HFFc6 (cell line): Measurements from ENCODE around the gene ACVR1. TPM values are rescaled to one million over a fixed set of nuclear protein-coding genes. Genes with fewer than 3 reads are reported as not detected.

Source experiments
- DNase-seq: peaks from one replicate; pipeline ENCODE4 v3.0.0-alpha.2; 2018
- H3K27ac Mint-ChIP-seq: 2 replicates; pipeline ENCODE4 v1.8.0; 2020; ENCODE audit warnings: mild to moderate bottlenecking, mixed read lengths
- H3K27me3 Mint-ChIP-seq: 2 replicates; pipeline ENCODE4 v1.8.0; 2021; ENCODE audit warnings: mild to moderate bottlenecking, moderate library complexity, mixed read lengths; ENCODE audit not compliant: insufficient read depth
- H3K36me3 Mint-ChIP-seq: 2 replicates; pipeline ENCODE4 v1.8.0; 2021; ENCODE audit warnings: low read depth, mixed read lengths
- H3K4me1 Mint-ChIP-seq: 2 replicates; pipeline ENCODE4 v1.8.0; 2020; ENCODE audit warnings: low read depth, mixed read lengths
- H3K4me3 Mint-ChIP-seq: 2 replicates; pipeline ENCODE4 v1.8.0; 2020; ENCODE audit warnings: mild to moderate bottlenecking, moderate library complexity, mixed read lengths
- H3K9me3 Mint-ChIP-seq: 2 replicates; pipeline ENCODE4 v1.8.0; 2020; ENCODE audit warnings: mild to moderate bottlenecking, mixed read lengths
- total RNA-seq, 6 experiments: library from RNA; stranded (reverse); fragmentation: NEBNext Ultra II Directional; extraction: Animal tissue kit (Norgen Biotek cat#: 25700); gene quantifications; 2 replicates in 1 of 6; 3 replicates in 5 of 6; pipeline ENCODE4 v1.2.3, GENCODE V29; 2021
- TF ChIP-seq, protein P1 (sequence below): fragments of 200-600 bp; sonication (generic); IDR thresholded peaks from 2 replicates; pipeline ENCODE4 v1.5.0; 2021; ENCODE audit warnings: antibody characterized with exemption, mild to moderate bottlenecking

ACVR1 gene
- total RNA-seq, 6 experiments from 2014 or later: 37.5 to 48.4 (median 43.1) TPM

DNA sequence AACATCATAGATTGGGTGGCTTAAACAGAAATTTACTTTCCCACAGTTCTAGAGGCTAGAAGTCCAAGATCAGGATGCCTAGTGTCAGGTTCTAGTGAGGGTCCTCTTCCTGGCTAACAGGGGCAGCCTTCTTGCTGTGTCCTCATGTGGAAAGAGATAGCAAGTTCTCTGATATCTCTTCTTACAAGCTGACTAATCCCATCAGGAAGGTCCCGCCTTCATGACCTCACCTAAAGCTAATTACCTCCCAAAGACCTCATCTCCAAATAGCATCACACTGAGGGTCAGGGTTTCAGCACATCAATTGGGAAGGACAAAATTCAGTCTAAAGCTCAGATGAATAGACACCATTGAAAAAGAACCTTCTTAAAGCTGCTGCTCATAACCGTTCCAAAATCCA, 22.9 kb downstream of the ACVR1 start:
- Mint-ChIP-seq H3K9me3 (no peaks in the 10 kb centered on the region), H3K36me3 (peaks cover 36% of the 10 kb centered on the region; the same call in 1 of the 2 replicates), H3K4me1 (peaks cover 54% of the 10 kb centered on the region), H3K27me3 (no peaks in the 10 kb centered on the region), H3K4me3 (no peak overlapping the region), H3K27ac (peak overlapping the region; percentile 46)
- DNase-seq: no peak
- TF ChIP-seq, protein P1, sequence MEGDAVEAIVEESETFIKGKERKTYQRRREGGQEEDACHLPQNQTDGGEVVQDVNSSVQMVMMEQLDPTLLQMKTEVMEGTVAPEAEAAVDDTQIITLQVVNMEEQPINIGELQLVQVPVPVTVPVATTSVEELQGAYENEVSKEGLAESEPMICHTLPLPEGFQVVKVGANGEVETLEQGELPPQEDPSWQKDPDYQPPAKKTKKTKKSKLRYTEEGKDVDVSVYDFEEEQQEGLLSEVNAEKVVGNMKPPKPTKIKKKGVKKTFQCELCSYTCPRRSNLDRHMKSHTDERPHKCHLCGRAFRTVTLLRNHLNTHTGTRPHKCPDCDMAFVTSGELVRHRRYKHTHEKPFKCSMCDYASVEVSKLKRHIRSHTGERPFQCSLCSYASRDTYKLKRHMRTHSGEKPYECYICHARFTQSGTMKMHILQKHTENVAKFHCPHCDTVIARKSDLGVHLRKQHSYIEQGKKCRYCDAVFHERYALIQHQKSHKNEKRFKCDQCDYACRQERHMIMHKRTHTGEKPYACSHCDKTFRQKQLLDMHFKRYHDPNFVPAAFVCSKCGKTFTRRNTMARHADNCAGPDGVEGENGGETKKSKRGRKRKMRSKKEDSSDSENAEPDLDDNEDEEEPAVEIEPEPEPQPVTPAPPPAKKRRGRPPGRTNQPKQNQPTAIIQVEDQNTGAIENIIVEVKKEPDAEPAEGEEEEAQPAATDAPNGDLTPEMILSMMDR: no peak

DNA sequence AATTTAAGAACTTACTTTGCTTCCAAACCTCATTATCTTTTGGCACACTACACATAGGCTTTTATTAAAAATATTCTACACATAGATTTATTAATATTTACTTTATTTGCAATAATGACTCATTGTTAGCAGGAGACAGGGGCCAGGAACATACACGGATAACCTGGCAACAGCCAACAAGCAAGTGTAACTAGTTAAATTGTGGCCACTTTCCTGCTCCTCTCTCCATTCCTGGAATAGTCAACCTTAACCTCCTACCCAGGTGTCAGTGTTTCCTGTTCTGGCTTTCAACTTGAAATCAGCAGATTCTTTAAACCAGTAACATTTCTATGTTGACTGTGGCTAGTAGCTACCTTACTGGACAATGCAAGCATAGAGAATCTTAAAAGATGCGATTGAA, 26.5 kb downstream of the ACVR1 start:
- no peak for DNase-seq
- H3K4me1 Mint-ChIP-seq: peaks cover 20% of the 10 kb centered on the region
- no peak overlapping the region for H3K27ac Mint-ChIP-seq
- H3K27me3 Mint-ChIP-seq: no peaks in the 10 kb centered on the region
- peaks cover 32% of the 10 kb centered on the region for H3K36me3 Mint-ChIP-seq
- H3K4me3 Mint-ChIP-seq: no peak overlapping the region
- no peaks in the 10 kb centered on the region for H3K9me3 Mint-ChIP-seq
- TF ChIP-seq, protein P1: no peak

DNA sequence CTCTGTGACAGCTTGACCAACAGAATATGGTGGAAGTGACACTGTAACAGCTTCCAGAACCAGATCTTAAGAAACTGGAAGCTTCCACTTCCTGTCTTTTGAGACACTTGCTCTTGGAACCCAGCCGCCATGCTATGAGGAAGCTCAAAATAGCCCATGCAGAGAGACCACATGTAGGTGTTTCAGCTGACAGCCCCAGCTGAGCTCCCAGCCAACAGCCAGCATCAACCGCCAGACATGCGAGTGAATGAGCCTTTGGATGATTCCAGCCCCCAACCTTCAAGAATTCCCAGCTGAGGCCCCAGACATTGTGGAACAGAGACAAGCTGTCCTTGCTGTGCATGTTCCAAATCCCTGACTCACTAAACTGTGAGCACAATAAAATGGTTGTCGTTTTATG, 27.9 kb downstream of the ACVR1 start:
- Mint-ChIP-seq H3K27me3 (no peaks in the 10 kb centered on the region), H3K4me1 (peaks cover 12% of the 10 kb centered on the region), H3K4me3 (no peak overlapping the region), H3K36me3 (peaks cover 30% of the 10 kb centered on the region), H3K27ac (no peak overlapping the region), H3K9me3 (no peaks in the 10 kb centered on the region)
- TF ChIP-seq, protein P1: no peak
- DNase-seq: no peak

DNA sequence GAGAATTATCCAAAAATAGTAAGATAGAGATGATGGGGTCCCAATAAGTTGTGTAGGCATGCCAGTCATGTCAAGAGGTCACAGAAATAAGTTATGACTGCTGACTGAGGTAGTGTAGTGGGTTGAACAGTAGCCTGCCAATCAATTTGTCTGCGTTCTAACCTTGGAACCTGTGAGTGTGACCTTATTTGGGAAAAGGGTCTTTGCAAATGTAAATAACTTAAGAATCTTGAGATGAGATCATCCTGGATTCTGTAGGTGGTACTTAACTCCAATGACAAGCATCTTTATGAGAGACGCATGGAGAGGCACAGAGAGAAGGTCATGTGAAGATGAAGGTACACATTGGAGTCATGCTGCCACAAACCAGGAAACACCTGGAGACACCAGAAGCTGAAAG, 31.0 kb downstream of the ACVR1 start:
- Mint-ChIP-seq H3K27ac (no peak overlapping the region), H3K36me3 (peaks cover 22% of the 10 kb centered on the region), H3K27me3 (no peaks in the 10 kb centered on the region), H3K9me3 (no peaks in the 10 kb centered on the region), H3K4me1 (peaks cover 27% of the 10 kb centered on the region), H3K4me3 (no peak overlapping the region)
- TF ChIP-seq, protein P1: no peak
- DNase-seq: no peak

DNA sequence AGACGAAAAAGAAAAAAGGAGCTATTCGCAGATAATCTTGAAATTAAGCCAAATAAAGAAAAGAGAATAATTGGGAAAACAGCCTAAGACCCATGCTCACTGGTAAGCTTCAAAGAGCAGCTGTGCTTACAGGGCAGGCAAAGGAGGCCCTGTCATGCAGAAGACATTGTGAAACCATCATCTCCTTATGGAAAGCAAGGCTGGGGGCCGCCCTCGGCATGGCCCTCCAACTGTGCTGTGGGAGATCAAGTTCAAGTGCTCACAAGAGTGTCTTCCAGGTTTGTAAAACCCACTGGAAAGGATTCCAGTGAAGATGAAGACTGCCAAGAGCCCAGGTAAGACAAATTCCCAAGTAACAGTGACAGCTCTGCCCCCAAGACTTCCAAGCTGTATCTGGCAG, 32.2 kb downstream of the ACVR1 start:
- Mint-ChIP-seq H3K27me3 (peaks cover 2% of the 10 kb centered on the region; the same call in 1 of the 2 replicates), H3K4me1 (peaks cover 39% of the 10 kb centered on the region), H3K4me3 (no peak overlapping the region), H3K36me3 (peaks cover 15% of the 10 kb centered on the region), H3K9me3 (no peaks in the 10 kb centered on the region), H3K27ac (no peak overlapping the region)
- TF ChIP-seq, protein P1: no peak
- no peak for DNase-seq

DNA sequence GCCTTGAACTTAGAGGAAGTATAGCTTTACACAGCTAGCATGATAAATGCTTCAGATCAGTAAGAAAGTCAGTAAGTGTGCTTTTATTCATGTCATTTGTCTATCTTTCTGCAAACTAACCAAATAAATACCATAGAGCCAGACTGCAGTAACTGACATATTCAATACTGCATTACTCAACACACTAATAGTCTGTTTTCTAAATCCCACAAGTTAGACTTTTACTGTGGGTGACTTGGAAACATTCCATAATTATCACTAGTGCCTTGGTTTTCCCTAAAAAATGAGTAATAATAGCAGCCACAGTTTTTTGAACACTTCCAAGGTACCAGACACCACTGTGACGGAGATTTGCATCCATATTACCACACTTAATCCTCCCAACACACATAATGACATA, 33.0 kb downstream of the ACVR1 start:
- Mint-ChIP-seq H3K27me3 (peaks cover 2% of the 10 kb centered on the region; the same call in 1 of the 2 replicates), H3K4me1 (peaks cover 47% of the 10 kb centered on the region), H3K9me3 (no peaks in the 10 kb centered on the region)

More for the DNA sequence above, 33.0 kb downstream of the ACVR1 start:
- TF ChIP-seq, protein P1: no peak
- DNase-seq: no peak
- H3K4me3 Mint-ChIP-seq: no peak overlapping the region
- no peak overlapping the region for H3K27ac Mint-ChIP-seq
- H3K36me3 Mint-ChIP-seq: peaks cover 8% of the 10 kb centered on the region
